Measurements from ENCODE around the gene EPB41L3.

The EPB41L3 gene

GRCh38 chr18:5449858-5450509 is 93.8 kb downstream of the EPB41L3 start:
- DNase-seq = no peak

- DNase-seq = no peak
Observed at GRCh38 chr18:5447442-5447841, 96.4 kb downstream of the EPB41L3 start.

GRCh38 chr18:5444847-5445246 is 99.0 kb downstream of the EPB41L3 start:
- no peak for DNase-seq

GRCh38 chr18:5444269-5444668 is 99.5 kb downstream of the EPB41L3 start:
- DNase-seq = no peak

- no peak for DNase-seq
Observed at GRCh38 chr18:5439986-5440696, 103.7 kb downstream of the EPB41L3 start.

GRCh38 chr18:5434425-5434824 is 109.4 kb downstream of the EPB41L3 start:
- DNase-seq = no peak

- no peak for DNase-seq
Observed at GRCh38 chr18:5431836-5432575, 111.8 kb downstream of the EPB41L3 start.

- no peak for DNase-seq
Observed at GRCh38 chr18:5430131-5430530, 113.7 kb downstream of the EPB41L3 start.

- DNase-seq = no peak
Observed at GRCh38 chr18:5429681-5430080, 114.1 kb downstream of the EPB41L3 start.

- DNase-seq = no peak
Observed at GRCh38 chr18:5425721-5426120, 118.1 kb downstream of the EPB41L3 start.

GRCh38 chr18:5424903-5425664 is 118.7 kb downstream of the EPB41L3 start:
- no peak for DNase-seq

- no peak for DNase-seq
Observed at GRCh38 chr18:5422626-5423025, 121.2 kb downstream of the EPB41L3 start.

GRCh38 chr18:5421981-5422380 is 121.8 kb downstream of the EPB41L3 start:
- no peak for DNase-seq

GRCh38 chr18:5420906-5421305 is 122.9 kb downstream of the EPB41L3 start:
- no peak for DNase-seq

- no peak for DNase-seq
Observed at GRCh38 chr18:5419601-5420000, 124.2 kb downstream of the EPB41L3 start.

GRCh38 chr18:5419030-5419429 is 124.8 kb downstream of the EPB41L3 start:
- no peak for DNase-seq

GRCh38 chr18:5417342-5417741 is 126.5 kb downstream of the EPB41L3 start:
- DNase-seq = no peak

- no peak for DNase-seq
Observed at GRCh38 chr18:5416112-5416511, 127.7 kb downstream of the EPB41L3 start.

GRCh38 chr18:5415665-5416064 is 128.1 kb downstream of the EPB41L3 start:
- no peak for DNase-seq

GRCh38 chr18:5415031-5415430 is 128.8 kb downstream of the EPB41L3 start:
- no peak for DNase-seq

- no peak for DNase-seq
Observed at GRCh38 chr18:5414546-5414945, 129.3 kb downstream of the EPB41L3 start.

- no peak for DNase-seq
Observed at GRCh38 chr18:5413447-5413846, 130.3 kb downstream of the EPB41L3 start.

GRCh38 chr18:5410582-5410981 is 133.2 kb downstream of the EPB41L3 start:
- DNase-seq = no peak
